Nephron (organoid): ENCODE results near the gene ELP2.

ENCODE experiments used
- H3K27ac Mint-ChIP-seq, 3 experiments: 2 replicates each; pipeline ENCODE4 v1.8.0; 2020; ENCODE audit warnings: mixed read lengths in 3 of 3, mild to moderate bottlenecking in 2 of 3, moderate library complexity in 1 of 3
- H3K27me3 Mint-ChIP-seq: 2 replicates; pipeline ENCODE4 v1.8.0; 2021; ENCODE audit warnings: low read depth, mild to moderate bottlenecking, moderate library complexity, mixed read lengths
- H3K36me3 Mint-ChIP-seq: 2 replicates; pipeline ENCODE4 v1.8.0; 2020; ENCODE audit warnings: low read depth, mixed read lengths
- H3K4me1 Mint-ChIP-seq: 2 replicates; pipeline ENCODE4 v1.8.0; 2020; ENCODE audit warnings: mixed read lengths
- H3K4me3 Mint-ChIP-seq, 3 experiments: 2 replicates each; pipeline ENCODE4 v1.8.0; 2020; ENCODE audit warnings: mild to moderate bottlenecking in 3 of 3, mixed read lengths in 3 of 3, moderate library complexity in 2 of 3
- H3K9me3 Mint-ChIP-seq: 2 replicates; pipeline ENCODE4 v1.8.0; 2020; ENCODE audit warnings: mixed read lengths
- TF ChIP-seq, protein P1 (sequence below), 3 experiments: fragments of 200-600 bp; sonication (generic); IDR thresholded peaks; one replicate each; pipeline ENCODE4 v1.5.0; 2021; ENCODE audit warnings: antibody characterized with exemption in 3 of 3; ENCODE audit not compliant: unreplicated experiment in 3 of 3

Gene ELP2

DNA sequence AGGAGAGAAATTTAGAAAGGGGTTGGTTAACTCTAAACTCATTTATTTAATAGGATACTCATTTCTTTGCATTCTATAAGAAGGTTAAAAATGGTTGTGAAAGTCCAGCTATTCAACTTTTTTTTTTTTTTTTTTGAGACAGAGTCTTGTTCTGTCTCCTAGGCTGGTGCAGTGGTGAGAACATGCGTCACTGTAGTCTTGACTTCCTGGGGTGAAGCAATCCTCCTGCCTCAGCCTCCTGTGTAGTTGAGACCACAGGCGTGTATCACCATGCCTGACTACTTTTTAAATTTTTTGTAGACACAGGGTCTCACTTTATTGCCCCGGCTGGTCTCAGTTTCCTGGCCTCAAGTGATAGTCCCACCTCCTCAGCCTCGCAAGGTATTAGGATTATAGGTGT lies 11.9 kb downstream of the ELP2 start:
- Mint-ChIP-seq H3K27ac (no peak overlapping the region), H3K4me3 (no peak overlapping the region), H3K4me1 (no peaks in the 10 kb centered on the region), H3K9me3 (no peaks in the 10 kb centered on the region), H3K27me3 (no peaks in the 10 kb centered on the region), H3K36me3 (peaks cover 66% of the 10 kb centered on the region)
- TF ChIP-seq, protein P1, sequence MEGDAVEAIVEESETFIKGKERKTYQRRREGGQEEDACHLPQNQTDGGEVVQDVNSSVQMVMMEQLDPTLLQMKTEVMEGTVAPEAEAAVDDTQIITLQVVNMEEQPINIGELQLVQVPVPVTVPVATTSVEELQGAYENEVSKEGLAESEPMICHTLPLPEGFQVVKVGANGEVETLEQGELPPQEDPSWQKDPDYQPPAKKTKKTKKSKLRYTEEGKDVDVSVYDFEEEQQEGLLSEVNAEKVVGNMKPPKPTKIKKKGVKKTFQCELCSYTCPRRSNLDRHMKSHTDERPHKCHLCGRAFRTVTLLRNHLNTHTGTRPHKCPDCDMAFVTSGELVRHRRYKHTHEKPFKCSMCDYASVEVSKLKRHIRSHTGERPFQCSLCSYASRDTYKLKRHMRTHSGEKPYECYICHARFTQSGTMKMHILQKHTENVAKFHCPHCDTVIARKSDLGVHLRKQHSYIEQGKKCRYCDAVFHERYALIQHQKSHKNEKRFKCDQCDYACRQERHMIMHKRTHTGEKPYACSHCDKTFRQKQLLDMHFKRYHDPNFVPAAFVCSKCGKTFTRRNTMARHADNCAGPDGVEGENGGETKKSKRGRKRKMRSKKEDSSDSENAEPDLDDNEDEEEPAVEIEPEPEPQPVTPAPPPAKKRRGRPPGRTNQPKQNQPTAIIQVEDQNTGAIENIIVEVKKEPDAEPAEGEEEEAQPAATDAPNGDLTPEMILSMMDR (IDR thresholded peaks at IDR 0.05; ENCODE audit: unreplicated experiment in 3 of 3), result no peak

DNA sequence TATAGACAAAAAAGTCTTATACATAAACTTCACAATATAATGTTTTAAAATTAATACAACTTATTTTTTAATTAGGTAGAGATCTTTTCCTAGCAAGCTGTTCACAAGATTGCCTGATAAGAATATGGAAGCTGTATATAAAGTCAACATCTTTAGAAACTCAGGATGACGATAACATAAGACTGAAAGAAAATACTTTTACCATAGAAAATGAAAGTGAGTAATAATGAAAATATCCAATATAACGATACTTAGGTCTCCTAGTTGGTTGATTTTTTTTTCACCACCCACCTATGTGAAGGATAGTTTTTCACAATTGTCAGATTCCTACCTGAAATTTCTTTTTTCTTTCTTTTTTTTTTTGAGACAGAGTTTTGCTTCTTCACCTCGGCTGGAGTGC lies 13.1 kb downstream of the ELP2 start:
- Mint-ChIP-seq H3K4me1 (no peaks in the 10 kb centered on the region), H3K9me3 (no peaks in the 10 kb centered on the region), H3K27me3 (no peaks in the 10 kb centered on the region), H3K4me3 (no peak overlapping the region), H3K36me3 (peaks cover 67% of the 10 kb centered on the region), H3K27ac (no peak overlapping the region)
- TF ChIP-seq, protein P1 (IDR thresholded peaks at IDR 0.05; ENCODE audit: unreplicated experiment in 3 of 3), result no peak

DNA sequence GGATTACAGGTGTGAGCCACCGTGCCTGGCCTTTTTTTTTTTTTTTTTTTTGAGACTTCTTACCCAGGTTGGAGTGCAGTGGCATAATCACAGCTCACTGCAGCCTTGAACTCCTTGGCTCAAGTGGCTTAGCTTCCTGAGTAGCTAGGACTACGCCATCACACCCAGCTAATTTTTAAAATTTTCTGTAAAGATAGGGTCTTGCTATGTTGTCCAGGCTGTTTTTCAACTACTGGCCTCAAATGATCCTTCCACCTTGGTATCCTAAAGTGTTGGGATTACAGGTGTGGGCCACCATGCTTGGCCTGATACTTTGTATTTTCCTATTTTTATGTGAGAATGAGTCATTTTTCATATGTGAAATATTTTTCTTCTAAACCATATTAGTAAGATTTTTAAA lies 13.7 kb downstream of the ELP2 start:
- Mint-ChIP-seq H3K27me3 (no peaks in the 10 kb centered on the region), H3K27ac (no peak overlapping the region), H3K9me3 (no peaks in the 10 kb centered on the region), H3K36me3 (peaks cover 67% of the 10 kb centered on the region), H3K4me1 (no peaks in the 10 kb centered on the region), H3K4me3 (no peak overlapping the region)
- TF ChIP-seq, protein P1 (IDR thresholded peaks at IDR 0.05; ENCODE audit: unreplicated experiment in 3 of 3), result no peak

DNA sequence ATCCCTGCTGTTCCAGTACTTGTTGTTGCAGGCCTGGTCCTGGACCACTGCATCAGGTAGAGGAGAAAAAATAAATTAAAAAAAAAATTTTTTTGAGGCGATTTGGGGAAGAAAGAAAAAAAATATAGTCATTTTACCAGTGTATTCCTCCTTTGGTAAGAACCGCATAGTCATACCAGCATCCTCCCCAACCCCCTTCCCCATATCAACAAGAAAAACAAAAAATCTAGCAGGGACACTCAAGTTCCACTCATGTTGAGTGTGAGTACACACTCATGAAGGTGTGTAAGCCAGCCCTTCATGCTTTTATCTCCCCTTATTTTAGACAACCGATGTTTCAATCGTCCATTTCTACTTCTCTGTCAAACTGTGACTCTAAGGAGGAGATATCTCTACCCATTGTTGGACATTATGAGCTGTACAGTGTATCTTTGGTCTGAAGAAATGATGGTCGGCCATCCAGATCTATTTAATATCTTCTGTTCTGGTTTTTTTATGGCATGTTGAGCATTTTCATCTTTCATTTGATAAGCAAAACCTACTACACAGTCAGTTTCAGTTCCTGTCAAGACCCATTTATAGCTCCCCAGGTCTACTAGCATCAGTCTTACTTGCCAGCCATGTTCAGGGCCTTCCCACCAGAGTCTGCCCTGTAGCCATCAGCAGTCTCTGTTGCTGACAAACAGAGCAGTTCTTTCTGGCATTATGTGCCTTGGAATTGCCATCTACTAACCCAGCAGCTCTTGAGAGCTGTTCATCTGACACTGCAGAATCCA lies 20.0 kb downstream of the ELP2 start:
- Mint-ChIP-seq H3K4me3 (no peak overlapping the region), H3K27ac (no peak overlapping the region), H3K27me3 (no peaks in the 10 kb centered on the region), H3K9me3 (no peaks in the 10 kb centered on the region), H3K4me1 (peaks cover 7% of the 10 kb centered on the region), H3K36me3 (peaks cover 75% of the 10 kb centered on the region)
- TF ChIP-seq, protein P1 (IDR thresholded peaks at IDR 0.05; ENCODE audit: unreplicated experiment in 3 of 3), result no peak

DNA sequence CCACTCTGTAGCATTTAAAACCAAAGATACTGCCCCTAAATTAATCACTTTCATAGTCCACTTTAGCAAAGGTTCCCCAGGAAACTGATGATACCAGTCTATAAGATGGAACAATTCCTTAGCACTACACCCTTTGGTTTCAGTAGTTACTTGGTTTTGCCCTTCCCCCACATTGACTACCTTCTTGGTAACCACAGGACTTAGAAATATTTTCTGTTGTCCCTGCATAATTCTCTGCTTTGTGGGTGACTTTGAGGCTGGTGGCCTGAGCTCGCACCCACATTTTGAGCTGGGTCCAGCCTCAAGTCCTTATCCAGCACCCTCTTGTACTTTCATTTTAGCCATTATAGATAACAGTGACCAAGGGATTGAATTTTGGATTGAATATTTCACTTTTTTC lies 23.1 kb downstream of the ELP2 start:
- TF ChIP-seq, protein P1 (IDR thresholded peaks at IDR 0.05; ENCODE audit: unreplicated experiment in 3 of 3), result no peak
- Mint-ChIP-seq H3K4me1 (peaks cover 7% of the 10 kb centered on the region), H3K36me3 (peaks cover 68% of the 10 kb centered on the region), H3K27me3 (no peaks in the 10 kb centered on the region), H3K4me3 (no peak overlapping the region), H3K9me3 (no peaks in the 10 kb centered on the region), H3K27ac (peak overlapping the region; percentile 85 to 98 (median 90))

DNA sequence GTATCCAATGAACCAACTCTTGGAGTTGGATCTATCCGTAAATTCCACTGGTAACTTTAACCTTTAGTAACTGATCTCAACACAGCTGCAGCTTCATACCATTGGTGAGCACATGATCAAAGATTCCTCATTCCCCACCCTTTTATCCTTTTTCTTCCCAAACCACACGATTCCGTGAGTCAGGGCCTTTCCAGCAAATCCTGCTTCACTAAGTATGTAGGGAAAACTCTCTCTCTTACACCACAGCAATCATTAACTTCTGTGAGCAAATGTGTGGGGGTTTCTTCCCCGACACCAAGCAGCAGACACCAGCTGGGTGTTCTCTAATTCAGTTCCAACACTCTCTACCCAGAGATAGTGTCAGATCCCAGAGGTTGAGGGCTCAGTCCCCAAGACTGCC lies 23.5 kb downstream of the ELP2 start:
- peak overlapping the region in 2 of 3 experiments; percentile 16 to 43 for H3K4me3 Mint-ChIP-seq
- H3K36me3 Mint-ChIP-seq, result peaks cover 68% of the 10 kb centered on the region

More for the DNA sequence above, 23.5 kb downstream of the ELP2 start:
- Mint-ChIP-seq H3K27me3 (no peaks in the 10 kb centered on the region), H3K4me1 (peaks cover 7% of the 10 kb centered on the region), H3K9me3 (no peaks in the 10 kb centered on the region), H3K27ac (peak overlapping the region; percentile 85 to 98 (median 90))
- TF ChIP-seq, protein P1 (IDR thresholded peaks at IDR 0.05; ENCODE audit: unreplicated experiment in 3 of 3), result no peak
